Measurements from ENCODE around the gene CLSTN3.

Gene CLSTN3

DNA sequence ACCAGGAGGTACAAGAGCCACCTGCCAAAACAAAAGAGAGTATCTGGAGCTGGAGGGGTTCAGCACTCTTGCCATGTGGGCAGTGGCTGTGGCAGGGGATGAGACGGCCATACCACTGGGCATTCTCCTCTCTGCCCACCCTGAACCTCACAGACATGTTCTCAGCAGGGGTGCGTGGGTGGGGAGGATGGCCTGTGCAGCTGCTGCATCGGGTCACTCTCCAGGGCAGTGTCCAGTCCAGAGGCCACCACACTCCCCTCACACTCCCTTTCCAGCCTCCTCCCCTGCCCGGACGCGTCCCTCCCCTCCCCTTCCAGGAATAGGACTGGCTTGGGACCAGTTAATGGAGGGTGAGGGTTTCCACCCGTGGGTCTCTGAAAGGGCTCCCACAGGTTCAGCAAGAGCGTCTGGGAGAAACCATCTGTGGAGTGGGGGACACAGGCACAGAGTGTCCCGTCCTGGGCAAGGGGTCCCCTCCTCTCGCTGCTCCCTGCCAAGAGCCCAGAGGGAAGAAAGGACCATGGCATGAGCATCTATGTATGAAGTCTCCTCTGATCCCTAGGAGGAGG lies 38.4 kb upstream of the CLSTN3 start:
- DNase-seq (ENCODE audit: low spot score), result no peak
- in situ Hi-C loops (cut with MboI; ENCODE audit: low pct_unique_long_range_greater_than_20kb, low sequenced_read_pairs, unreplicated experiment), result no loop called here
- no peak for TF ChIP-seq CTCF (IDR thresholded peaks at IDR 0.05; ENCODE audit: extremely low read depth, insufficient read depth, missing control alignments)

DNA sequence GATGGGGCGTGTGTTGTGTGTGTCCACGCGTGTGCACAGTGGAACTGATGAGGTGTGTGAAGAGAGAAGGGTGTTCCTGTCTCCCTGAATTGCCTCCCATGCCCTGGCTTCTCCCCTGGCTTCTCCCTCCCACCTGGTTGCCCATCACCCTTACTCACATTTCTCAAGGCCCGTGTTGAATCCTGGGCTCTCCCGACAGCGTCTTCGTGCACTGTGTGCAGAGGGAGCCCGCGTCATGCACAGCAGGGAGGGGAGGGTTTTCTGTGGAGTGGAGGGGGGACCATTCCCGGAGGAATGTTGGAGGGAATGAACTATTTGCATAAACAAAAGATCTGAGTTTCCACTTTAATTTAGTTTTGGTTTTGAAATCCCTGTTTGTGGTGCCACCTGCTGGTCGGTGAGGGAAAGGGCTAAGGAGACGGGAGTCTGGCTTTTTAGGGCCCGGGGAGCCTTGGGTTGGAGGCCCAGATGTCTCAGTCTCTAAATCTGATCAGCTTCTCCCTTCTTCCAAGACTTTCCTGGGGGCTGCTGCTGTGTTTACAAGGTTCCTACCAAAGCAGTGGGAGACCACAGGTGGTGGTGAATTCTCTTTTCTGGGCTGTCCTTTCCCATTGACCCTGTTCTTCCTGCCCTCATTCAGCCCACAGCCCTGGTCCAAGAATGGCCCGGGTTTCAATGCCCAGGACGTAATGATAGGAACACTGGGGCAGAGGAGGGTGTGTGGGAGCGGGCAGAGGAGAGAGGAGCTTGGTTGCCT lies 37.8 kb upstream of the CLSTN3 start, which contains the start of gene C1R:
Gene C1R (minus strand): TSS at position 217 of the 757 bp plus-strand sequence. CDS start 57 bp downstream, at position 160.
- in situ Hi-C loops (cut with MboI; ENCODE audit: low pct_unique_long_range_greater_than_20kb, low sequenced_read_pairs, unreplicated experiment), result no loop called here
- TF ChIP-seq CTCF (IDR thresholded peaks at IDR 0.05; ENCODE audit: extremely low read depth, insufficient read depth, missing control alignments), result peak; percentile 89

GRCh38 chr12:7092986-7093460 lies 37.1 kb upstream of the CLSTN3 start:
- DNase-seq (ENCODE audit: low spot score), result no peak
- in situ Hi-C loops (cut with MboI; ENCODE audit: low pct_unique_long_range_greater_than_20kb, low sequenced_read_pairs, unreplicated experiment), result no loop called here
- TF ChIP-seq CTCF (IDR thresholded peaks at IDR 0.05; ENCODE audit: extremely low read depth, insufficient read depth, missing control alignments), result no peak

More for the DNA sequence above, 37.8 kb upstream of the CLSTN3 start, which contains the start of gene C1R:
- DNase-seq (ENCODE audit: low spot score), result peak; percentile 80

DNA sequence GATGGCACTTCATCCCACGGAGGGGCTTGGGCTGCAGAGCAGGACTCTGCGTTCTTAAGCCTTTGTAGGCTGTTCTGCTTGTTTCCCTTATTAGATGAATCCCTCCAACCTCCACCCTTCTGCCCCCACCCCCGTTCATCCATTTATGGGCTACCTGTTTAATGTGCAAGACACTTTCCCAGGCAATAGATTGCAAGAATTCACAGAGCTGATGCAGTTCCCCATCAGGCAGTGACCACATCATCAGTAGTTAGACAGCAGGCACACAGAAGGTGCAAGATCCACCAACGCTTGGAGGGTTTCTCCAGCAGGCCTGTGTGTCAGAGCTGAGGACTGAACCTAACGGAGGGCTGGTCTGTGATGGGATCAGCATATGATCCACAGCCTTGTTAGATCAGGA lies 36.7 kb upstream of the CLSTN3 start:
- no peak for TF ChIP-seq CTCF (IDR thresholded peaks at IDR 0.05; ENCODE audit: extremely low read depth, insufficient read depth, missing control alignments)
- DNase-seq (ENCODE audit: low spot score), result no peak
- in situ Hi-C loops (cut with MboI; ENCODE audit: low pct_unique_long_range_greater_than_20kb, low sequenced_read_pairs, unreplicated experiment), result no loop called here

- in situ Hi-C loops (cut with MboI; ENCODE audit: low pct_unique_long_range_greater_than_20kb, low sequenced_read_pairs, unreplicated experiment), result no loop called here
- DNase-seq (ENCODE audit: low spot score), result no peak
- TF ChIP-seq CTCF (IDR thresholded peaks at IDR 0.05; ENCODE audit: extremely low read depth, insufficient read depth, missing control alignments), result no peak
Measured at GRCh38 chr12:7093892-7094291, 36.3 kb upstream of the CLSTN3 start.

- no peak for DNase-seq (ENCODE audit: low spot score)
- in situ Hi-C loops (cut with MboI; ENCODE audit: low pct_unique_long_range_greater_than_20kb, low sequenced_read_pairs, unreplicated experiment), result no loop called here
- TF ChIP-seq CTCF (IDR thresholded peaks at IDR 0.05; ENCODE audit: extremely low read depth, insufficient read depth, missing control alignments), result no peak
Measured at GRCh38 chr12:7096006-7096932, 33.9 kb upstream of the CLSTN3 start.

Data from GM13977 (cell line).